DLD1 (cell line): ENCODE results near the gene CD69.

Source experiments
- in situ Hi-C: cut with HindIII; loops from 2 replicates; pipeline ENCODE4 v1.10.0; 2017; ENCODE audit warnings: low sequenced_read_pairs

CD69 gene

GRCh38 chr12:9782547-9783382 is 22.1 kb upstream of the CD69 start:
- in situ Hi-C loops = no loop called here

- in situ Hi-C loops = no loop called here
These were observed 20.7 kb upstream of the CD69 start for GRCh38 chr12:9781360-9781759.

- in situ Hi-C loops = no loop called here
These were observed 18.5 kb upstream of the CD69 start for GRCh38 chr12:9779209-9779608.

- in situ Hi-C loops = no loop called here
These were observed 16.1 kb upstream of the CD69 start for GRCh38 chr12:9776781-9777180.

GRCh38 chr12:9773216-9773877 is 12.6 kb upstream of the CD69 start:
- in situ Hi-C loops = no loop called here

GRCh38 chr12:9763025-9763424 is 2.3 kb upstream of the CD69 start:
- in situ Hi-C loops = no loop called here

- in situ Hi-C loops = no loop called here
These were observed 1.7 kb upstream of the CD69 start for GRCh38 chr12:9762369-9762768.

GRCh38 chr12:9761419-9761781 is 699 bp upstream of the CD69 start:
- in situ Hi-C loops = no loop called here

- in situ Hi-C loops = no loop called here
These were observed 581 bp downstream of the CD69 start for GRCh38 chr12:9760120-9760519.

GRCh38 chr12:9759694-9760093 is 1.0 kb downstream of the CD69 start:
- in situ Hi-C loops = no loop called here

GRCh38 chr12:9758119-9758518 is 2.6 kb downstream of the CD69 start:
- in situ Hi-C loops = no loop called here

GRCh38 chr12:9757433-9758025 is 3.2 kb downstream of the CD69 start:
- in situ Hi-C loops = no loop called here

- in situ Hi-C loops = no loop called here
These were observed 4.0 kb downstream of the CD69 start for GRCh38 chr12:9756706-9757105.

GRCh38 chr12:9756170-9756569 is 4.5 kb downstream of the CD69 start:
- in situ Hi-C loops = no loop called here

- in situ Hi-C loops = no loop called here
These were observed 5.1 kb downstream of the CD69 start for GRCh38 chr12:9755567-9755966.

- in situ Hi-C loops = no loop called here
These were observed 5.7 kb downstream of the CD69 start for GRCh38 chr12:9755035-9755434.

- in situ Hi-C loops = no loop called here
These were observed 6.4 kb downstream of the CD69 start for GRCh38 chr12:9754099-9754927.

GRCh38 chr12:9753498-9753897 is 7.2 kb downstream of the CD69 start:
- in situ Hi-C loops = no loop called here

GRCh38 chr12:9753073-9753472 is 7.6 kb downstream of the CD69 start:
- in situ Hi-C loops = no loop called here

GRCh38 chr12:9752145-9752933 is 8.4 kb downstream of the CD69 start:
- in situ Hi-C loops = no loop called here
